Epidermal melanocyte (primary cell): ENCODE measurements around the gene PHF19.

Experiments
- DNase-seq: peaks from one replicate; pipeline ENCODE4 v3.0.0; 2011; ENCODE audit warnings: low spot score; ENCODE audit not compliant: insufficient read length

PHF19 gene

DNA sequence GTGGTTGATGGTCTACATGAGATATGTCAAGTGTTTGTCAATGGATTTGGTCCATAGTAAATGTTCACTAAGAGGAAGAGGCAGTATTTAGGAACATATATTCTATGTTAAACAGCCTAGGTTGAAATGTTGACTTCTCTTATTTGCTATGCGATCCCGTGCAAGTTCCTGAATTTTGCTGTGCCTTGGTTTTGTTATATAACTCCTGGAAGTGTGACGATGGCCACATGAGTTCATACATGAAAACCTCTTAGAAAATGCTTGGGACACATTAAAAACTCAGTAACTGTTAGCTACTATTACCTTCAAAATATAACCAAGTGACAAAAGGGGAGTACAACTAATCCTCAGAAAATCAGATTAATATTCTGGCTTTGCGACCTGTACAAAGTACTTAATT, 61.9 kb downstream of the PHF19 start:
- DNase-seq: no peak

DNA sequence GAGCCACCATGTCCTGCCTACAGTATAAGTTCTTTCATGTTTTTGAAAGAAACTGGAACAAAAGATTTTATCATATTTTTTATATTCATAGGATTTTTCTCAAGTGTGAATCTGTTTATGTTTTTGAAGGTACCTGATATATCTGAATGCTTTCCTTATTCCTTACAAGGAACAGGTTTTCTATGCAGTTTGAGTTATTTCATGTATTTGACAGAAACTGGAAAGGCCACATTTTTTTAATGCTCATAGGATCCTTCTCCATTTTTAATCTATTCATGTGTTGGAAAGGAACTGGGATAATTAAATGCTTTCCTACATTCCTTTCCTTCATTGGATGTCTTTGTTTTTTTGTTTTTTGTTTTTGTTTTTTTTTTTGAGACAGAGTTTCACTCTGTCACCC, 68.1 kb downstream of the PHF19 start:
- DNase-seq: no peak

- DNase-seq: no peak
These were observed 69.2 kb downstream of the PHF19 start for GRCh38 chr9:120807607-120808379.
